GM21723 (cell line): ENCODE measurements around the gene CILP2.

Source experiments
- ATAC-seq: cut with Tn5 transposase; IDR thresholded peaks from one replicate; pipeline ENCODE4 v1.9.1; 2021; ENCODE audit warnings: mild to moderate bottlenecking, moderate library complexity; ENCODE audit not compliant: unreplicated experiment

The CILP2 gene

DNA sequence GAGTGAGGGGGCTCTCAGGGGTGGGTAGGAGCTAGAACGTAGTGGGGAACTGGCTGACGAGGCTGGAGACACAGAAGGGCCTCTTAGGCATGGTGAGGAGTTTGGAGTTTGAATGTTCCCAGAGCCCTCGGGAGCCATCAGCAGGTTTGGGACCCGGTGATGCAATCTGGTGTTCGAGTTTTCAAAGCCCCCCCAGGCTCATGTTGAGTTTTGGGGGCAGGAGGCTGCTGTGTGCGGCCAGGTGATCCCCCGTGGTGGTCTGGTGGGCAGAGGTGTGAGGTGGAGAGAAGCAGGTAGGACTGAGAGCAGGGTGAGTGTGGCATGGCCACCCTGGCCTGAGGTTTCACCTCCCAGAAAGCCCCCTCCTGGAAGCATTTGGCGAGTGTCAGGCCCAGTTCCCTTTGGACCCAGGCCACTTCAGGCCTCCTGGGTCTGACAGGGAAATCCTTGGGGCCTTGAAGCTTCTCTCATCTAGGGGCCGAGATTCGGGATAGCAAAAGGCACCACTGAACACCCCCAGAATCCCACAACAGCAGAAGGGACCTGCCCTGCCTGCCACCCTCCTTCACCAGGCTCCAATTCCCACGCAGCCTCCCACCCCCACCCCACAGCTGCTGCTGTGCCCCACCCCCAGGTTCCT lies 8.2 kb upstream of the CILP2 start:
- ATAC-seq, result no peak

GRCh38 chr19:19530423-19530804 lies 7.7 kb upstream of the CILP2 start:
- ATAC-seq, result no peak

DNA sequence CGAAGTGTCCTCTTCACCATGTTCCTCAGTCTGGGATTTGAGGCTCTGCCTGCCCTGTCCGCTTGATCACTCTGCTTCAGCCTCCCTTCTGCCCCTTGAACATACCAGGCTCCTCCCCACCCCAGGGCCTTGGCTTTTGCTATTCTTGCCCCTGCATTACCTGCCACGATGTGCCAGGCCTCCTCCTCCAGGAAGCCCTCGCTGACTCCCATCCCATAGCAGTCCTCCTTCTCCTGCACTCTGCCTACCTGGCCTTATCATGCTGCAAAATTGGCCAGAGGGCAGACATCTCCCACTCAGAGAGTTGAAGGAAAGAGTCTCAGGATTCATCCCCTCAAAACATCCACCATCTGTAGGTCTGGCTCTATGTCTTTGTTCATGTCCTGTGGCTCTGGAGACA lies 7.2 kb upstream of the CILP2 start:
- ATAC-seq, result no peak

- no peak for ATAC-seq
Measured at GRCh38 chr19:19531951-19532805, 5.9 kb upstream of the CILP2 start.

DNA sequence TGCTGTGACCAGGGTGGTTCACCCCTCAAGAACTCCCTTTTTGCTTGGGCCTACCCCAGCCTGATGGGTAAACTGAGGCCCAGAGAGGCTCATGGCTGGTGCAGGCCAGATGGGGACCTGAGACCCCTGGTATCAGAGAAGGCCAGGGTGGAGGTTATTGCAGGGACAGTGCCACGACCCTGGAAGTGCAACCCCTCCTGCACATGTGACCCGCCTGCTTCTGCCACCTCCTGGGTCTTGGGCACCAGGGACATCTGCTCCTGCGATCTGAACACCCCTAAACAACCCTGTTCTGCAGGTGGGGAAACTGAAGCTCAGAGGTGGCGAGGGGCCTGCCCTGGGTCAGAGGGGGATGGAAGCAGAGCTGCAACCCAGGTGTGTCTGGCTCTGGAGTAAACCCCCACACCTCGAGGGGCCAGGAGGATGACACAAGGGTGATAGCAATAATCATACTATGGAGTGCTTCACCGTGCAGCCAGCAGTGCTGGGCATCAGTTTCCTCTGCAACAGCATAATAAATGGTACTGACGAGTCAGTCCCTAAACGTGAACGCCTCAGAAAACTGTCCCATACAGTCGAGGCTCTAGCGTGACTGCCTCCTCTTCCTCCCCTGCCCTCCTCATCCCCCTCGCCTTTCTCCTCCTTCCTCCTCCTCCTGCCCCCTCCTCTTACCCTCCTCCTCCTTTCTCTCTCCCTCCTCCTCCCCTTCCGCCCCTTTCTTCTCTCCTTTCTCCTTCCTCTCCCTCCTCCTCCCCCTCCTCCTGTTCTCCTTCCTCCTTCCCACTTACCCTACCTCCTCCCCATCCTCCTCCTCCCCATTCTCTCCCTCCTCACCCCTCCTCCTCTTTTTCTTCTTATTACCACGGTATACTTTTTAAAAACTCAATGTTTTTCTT lies 5.0 kb upstream of the CILP2 start:
- no peak for ATAC-seq

DNA sequence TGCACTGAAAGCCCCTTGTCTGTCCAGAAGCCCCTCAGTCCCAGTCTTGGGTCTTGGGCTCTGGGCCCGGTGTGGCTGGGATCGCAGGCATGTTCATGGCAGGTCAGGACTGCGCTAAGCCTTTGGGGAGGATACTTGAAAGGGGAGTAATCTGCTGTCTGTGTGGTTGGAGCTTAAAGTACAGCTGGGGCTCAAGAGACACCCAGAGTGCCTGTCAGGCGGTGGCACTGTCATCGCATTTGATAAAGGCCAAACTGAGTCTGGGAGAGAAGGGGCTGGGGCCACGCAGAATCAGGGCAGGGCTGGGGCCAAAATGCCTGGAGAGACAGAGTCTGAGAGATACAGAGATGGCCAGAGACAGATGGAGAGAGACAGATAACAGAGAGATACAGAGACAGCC lies 4.2 kb upstream of the CILP2 start:
- no peak for ATAC-seq

GRCh38 chr19:19534556-19535265 lies 3.4 kb upstream of the CILP2 start:
- no peak for ATAC-seq

DNA sequence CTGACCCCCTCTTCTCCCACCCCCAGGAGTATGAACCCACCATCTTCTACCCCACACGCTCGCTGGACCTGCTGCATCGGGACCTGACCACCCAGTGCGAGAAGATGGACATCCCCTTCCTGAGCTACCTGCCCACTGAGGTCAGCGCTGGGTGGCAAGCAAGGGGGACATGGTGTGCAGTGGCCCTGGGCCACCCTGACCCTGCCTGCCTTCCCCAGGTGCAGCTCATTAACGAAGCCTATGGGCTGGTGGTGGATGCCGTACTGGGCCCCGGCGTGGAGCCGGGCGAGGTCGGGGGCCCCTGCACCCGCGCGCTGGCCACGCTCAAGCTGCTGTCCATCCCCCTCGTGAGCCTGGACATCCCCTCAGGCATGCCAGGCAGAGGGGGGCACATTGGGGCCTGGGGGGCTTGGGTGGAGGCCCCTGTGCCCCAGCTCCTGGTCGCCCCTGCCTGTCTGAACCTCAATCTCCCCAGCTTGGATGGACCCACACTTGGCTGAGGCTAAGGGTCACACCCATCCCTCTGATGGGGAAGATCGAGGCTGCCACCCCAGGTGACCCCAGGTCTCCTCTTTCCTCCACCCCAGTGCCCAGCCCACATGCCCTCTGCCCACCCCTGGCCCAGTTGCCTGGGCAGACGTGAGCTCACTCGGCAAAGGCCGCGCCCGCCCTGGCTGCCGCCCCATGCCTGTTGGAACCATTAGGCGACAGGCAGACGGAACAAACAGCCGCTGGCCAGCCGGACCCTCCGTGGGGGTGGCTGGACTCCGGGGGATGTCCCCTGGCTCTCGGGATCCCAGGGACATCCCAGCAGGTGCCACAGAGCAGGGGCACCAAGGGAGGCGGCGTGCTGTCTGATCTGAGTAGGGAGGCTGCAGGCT lies 2.5 kb upstream of the CILP2 start:
- no peak for ATAC-seq

- ATAC-seq, result no peak
Measured at GRCh38 chr19:19537075-19538048, 703 bp upstream of the CILP2 start.

GRCh38 chr19:19538785-19539166 lies 711 bp downstream of the CILP2 start:
- no peak for ATAC-seq

DNA sequence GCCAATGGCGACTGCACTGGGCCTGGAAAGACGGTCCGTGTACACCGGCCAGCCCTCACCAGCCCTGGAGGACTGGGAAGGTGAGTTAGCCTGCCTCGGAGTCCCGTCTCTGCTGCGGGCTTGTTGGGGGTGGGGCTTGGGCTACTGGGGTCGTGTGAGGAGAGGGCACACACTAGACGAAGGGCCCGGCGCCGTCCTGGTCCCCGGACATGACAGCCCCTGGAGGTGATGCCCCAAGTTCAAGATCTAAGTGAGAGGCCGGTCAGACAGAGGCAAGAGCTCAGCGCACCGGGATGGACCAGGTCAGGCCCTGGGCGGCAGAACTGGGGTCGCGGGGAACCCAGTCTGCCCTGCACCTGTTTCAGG lies 1.6 kb downstream of the CILP2 start:
- no peak for ATAC-seq

GRCh38 chr19:19540064-19540714 lies 2.1 kb downstream of the CILP2 start:
- ATAC-seq, result no peak

DNA sequence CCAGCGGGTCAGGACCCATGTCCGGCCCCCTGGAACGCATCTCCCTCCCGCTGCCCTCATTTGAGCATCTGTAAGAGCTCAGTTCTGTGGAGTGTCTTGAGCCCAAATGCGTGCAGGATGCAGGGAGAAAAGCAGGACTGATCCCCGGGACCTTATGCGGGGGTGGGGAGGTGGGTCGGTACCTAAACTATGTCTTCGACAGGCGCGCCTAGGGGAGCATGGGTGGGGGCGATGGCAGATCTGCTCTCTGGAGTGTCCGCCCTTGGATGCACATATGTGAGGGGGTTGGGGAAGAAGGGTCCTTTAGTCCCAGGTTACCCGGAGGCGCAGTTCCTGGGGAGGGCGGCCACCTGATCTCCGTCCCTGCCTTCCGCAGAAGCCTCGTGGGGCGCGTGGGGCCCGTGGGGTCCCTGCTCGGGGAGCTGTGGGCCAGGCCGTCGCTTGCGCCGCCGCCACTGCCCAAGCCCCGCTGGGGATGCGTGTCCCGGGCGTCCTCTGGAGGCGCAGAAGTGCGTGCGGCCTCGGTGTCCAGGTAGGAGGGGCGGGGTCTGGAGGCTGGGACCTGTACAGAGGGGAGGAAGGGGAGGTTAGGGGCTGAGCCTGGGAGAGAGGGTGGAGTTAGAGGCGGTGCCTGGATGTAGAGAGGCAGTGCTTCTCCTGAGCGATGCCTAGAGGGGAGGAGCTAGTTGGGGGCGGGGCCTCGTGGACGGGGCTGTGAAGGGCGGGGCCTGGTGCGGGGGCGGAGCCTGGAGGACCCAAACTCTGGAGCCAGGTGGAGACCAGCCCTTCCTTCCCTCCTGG lies 2.9 kb downstream of the CILP2 start:
- no peak for ATAC-seq

DNA sequence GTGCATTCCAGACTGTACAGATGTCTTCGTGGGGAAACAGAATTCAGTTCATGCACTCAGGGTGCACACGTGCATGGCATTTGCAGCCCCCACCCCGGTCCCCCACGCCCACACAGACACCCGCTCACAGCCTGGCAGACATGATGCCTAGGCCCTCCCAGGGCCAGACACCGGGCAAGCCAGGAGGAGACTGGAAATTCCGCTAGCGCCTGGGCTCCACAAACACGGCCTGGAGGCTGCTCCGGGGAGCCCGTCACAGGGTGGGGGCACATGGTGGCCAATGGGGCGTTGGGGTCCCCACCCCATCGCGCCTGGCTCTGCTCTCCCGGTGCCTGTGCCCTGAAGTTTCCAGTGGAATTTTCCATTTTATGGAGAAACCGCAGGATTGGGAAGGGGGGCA lies 3.6 kb downstream of the CILP2 start:
- no peak for ATAC-seq

GRCh38 chr19:19542507-19542906 lies 4.4 kb downstream of the CILP2 start:
- no peak for ATAC-seq

DNA sequence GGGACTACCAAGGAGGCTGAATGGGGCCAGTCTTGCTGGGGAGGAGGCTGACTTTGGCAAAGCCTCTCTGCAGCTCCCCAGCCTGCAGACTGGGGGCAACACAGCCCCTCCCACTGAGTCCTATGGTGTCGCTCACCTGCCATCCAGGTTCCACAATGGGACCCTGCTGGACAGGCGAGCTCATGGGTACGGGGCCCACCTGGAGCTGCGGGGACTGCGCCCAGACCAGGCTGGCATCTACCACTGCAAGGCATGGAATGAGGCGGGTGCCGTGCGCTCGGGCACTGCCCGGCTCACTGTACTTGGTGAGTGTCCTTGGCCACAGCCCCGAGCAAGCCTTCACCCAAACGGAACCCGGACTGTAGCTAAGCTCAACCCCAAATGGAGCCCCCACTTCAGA lies 5.0 kb downstream of the CILP2 start:
- ATAC-seq, result no peak

DNA sequence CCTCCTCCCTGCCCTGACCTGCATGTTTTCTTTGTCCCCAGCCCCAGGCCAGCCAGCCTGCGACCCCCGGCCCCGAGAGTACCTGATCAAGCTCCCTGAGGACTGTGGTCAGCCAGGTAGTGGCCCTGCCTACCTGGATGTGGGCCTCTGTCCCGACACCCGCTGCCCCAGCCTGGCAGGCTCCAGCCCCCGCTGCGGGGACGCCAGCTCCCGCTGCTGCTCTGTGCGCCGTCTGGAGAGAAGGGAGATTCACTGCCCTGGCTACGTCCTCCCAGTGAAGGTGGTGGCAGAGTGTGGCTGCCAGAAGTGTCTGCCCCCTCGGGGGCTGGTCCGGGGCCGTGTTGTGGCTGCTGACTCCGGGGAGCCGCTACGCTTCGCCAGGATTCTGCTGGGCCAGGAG lies 5.6 kb downstream of the CILP2 start:
- ATAC-seq, result no peak
